ENCODE data around the gene ABCB6.
"Not testable (repeated sequence)": the region's sequence is repeated elsewhere in the genome, so short reads cannot be mapped to it uniquely, and the experiment has no call there.

The ABCB6 gene

DNA sequence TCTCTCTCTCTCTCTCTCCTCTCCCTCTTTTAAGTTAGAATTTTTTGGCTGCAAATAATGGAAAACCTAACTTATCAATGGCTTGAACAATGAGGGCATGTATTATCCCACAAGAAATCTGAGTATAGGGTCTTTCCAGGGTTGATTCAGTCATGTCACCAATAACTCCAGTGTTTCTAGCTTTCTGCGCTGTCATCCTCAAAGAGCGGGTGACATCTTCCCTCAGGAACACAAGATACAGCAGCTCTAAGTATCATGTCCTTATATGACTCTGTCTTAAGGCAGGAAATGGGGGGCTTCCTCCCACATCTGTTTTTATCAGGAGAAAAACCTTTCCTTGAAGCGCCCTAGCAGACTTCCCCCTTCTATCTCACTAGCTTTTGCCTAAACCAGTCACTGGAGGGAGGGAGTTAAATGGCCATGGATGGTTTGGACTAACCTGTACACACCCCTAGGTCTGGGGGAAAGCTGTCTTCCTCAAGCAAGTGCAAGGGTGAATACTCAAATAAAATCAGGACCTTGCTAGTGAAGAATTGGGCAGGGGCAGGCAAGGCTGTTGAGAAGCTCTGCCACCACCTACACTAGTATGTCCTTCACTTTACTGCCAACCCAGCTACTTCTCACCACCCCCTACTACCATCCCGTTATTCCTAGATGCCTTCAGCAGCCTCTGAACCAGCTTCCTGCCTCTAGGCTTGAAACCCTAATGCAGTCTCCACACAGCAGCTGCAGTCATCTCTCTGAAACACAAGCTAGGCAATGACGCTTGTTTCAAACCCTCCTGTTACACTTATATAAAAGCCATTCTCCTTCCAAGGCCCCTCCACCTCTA, 42.5 kb upstream of the ABCB6 start (continued):
- TF ChIP-seq ISL1 (CRISPR knock-in tag; IDR thresholded peaks at IDR 0.05) (no peak), PPARA (CRISPR knock-in tag; IDR thresholded peaks at IDR 0.05; ENCODE audit: borderline replicate concordance) (no peak), TCF4 (CRISPR knock-in tag; IDR thresholded peaks at IDR 0.05; ENCODE audit: borderline replicate concordance) (no peak), ZNF8 (CRISPR knock-in tag; IDR thresholded peaks at IDR 0.05) (no peak)
- TF ChIP-seq, protein P1, sequence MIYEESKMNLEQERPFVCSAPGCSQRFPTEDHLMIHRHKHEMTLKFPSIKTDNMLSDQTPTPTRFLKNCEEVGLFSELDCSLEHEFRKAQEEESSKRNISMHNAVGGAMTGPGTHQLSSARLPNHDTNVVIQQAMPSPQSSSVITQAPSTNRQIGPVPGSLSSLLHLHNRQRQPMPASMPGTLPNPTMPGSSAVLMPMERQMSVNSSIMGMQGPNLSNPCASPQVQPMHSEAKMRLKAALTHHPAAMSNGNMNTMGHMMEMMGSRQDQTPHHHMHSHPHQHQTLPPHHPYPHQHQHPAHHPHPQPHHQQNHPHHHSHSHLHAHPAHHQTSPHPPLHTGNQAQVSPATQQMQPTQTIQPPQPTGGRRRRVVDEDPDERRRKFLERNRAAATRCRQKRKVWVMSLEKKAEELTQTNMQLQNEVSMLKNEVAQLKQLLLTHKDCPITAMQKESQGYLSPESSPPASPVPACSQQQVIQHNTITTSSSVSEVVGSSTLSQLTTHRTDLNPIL (CRISPR knock-in tag; IDR thresholded peaks at IDR 0.05; ENCODE audit: low read depth) = no peak

DNA sequence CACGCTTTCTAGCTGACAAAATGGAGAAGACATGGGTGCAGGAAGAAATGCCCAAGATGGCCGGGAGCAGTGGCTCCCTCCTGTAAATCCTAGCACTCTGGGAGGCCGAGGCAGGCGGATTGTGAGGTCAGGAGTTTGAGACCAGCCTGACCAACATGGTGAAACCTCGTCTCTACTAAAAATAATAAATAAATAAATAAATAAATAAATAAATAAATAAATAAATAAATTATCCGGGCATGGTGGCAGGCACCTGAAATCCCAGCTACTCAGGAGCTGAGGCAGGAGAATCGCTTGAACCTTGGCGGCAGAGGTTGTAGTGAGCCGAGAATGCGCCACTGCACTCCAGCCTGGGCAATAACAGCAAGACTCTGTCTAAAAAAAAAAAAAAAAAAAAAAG, 40.2 kb upstream of the ABCB6 start:
- not testable (repeated sequence) for ATAC-seq

DNA sequence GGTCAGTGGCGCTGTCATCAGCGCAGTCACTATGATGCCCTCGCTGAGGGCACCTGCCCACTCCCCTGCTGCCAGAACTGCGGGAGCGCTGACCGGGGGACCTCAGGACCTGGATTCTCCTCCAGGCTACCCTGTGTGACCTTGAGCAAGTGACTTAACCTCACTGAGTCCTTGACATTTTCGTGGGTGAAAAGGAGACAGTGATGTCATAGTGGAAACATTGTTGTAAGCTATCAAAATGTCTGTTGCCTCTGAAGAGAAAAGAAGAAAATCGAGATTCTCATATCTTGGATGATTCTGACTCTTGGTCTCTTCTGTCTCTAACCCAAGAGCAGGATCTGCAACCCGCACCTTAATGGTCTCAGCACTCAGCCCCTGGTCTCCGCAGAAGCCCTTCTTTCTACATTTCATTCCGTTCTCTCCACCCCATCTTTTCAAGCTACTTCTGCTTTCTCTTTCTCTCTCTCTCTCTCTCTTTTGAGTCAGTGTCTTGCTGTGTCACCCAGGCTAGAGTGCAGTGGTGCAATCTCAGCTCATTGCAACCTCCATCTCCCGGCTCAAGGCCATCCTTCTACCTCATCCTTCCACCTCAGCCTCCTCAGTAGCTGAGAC, 35.9 kb upstream of the ABCB6 start:
- TF ChIP-seq, protein P1 (CRISPR knock-in tag; IDR thresholded peaks at IDR 0.05; ENCODE audit: low read depth) = no peak
- TF ChIP-seq ZC3H10 (CRISPR knock-in tag; IDR thresholded peaks at IDR 0.05) (no peak), ZNF8 (CRISPR knock-in tag; IDR thresholded peaks at IDR 0.05) (no peak), TCF4 (CRISPR knock-in tag; IDR thresholded peaks at IDR 0.05; ENCODE audit: borderline replicate concordance) (no peak), ZFP30 (CRISPR knock-in tag; IDR thresholded peaks at IDR 0.05) (no peak), ARNTL (CRISPR knock-in tag; IDR thresholded peaks at IDR 0.05; ENCODE audit: borderline replicate concordance, low read depth) (no peak), OSR1 (CRISPR knock-in tag; IDR thresholded peaks at IDR 0.05) (no peak), ZNF565 (CRISPR knock-in tag; conservative IDR thresholded peaks at IDR 0.05; ENCODE audit: low read depth) (no peak)
- TF ChIP-seq, protein P2, sequence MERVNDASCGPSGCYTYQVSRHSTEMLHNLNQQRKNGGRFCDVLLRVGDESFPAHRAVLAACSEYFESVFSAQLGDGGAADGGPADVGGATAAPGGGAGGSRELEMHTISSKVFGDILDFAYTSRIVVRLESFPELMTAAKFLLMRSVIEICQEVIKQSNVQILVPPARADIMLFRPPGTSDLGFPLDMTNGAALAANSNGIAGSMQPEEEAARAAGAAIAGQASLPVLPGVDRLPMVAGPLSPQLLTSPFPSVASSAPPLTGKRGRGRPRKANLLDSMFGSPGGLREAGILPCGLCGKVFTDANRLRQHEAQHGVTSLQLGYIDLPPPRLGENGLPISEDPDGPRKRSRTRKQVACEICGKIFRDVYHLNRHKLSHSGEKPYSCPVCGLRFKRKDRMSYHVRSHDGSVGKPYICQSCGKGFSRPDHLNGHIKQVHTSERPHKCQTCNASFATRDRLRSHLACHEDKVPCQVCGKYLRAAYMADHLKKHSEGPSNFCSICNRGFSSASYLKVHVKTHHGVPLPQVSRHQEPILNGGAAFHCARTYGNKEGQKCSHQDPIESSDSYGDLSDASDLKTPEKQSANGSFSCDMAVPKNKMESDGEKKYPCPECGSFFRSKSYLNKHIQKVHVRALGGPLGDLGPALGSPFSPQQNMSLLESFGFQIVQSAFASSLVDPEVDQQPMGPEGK (CRISPR knock-in tag; IDR thresholded peaks at IDR 0.05; ENCODE audit: borderline replicate concordance) = no peak
- TF ChIP-seq, protein P3, sequence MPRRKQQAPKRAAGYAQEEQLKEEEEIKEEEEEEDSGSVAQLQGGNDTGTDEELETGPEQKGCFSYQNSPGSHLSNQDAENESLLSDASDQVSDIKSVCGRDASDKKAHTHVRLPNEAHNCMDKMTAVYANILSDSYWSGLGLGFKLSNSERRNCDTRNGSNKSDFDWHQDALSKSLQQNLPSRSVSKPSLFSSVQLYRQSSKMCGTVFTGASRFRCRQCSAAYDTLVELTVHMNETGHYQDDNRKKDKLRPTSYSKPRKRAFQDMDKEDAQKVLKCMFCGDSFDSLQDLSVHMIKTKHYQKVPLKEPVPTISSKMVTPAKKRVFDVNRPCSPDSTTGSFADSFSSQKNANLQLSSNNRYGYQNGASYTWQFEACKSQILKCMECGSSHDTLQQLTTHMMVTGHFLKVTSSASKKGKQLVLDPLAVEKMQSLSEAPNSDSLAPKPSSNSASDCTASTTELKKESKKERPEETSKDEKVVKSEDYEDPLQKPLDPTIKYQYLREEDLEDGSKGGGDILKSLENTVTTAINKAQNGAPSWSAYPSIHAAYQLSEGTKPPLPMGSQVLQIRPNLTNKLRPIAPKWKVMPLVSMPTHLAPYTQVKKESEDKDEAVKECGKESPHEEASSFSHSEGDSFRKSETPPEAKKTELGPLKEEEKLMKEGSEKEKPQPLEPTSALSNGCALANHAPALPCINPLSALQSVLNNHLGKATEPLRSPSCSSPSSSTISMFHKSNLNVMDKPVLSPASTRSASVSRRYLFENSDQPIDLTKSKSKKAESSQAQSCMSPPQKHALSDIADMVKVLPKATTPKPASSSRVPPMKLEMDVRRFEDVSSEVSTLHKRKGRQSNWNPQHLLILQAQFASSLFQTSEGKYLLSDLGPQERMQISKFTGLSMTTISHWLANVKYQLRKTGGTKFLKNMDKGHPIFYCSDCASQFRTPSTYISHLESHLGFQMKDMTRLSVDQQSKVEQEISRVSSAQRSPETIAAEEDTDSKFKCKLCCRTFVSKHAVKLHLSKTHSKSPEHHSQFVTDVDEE (CRISPR knock-in tag; IDR thresholded peaks at IDR 0.05) = no peak
- ATAC-seq = no peak

DNA sequence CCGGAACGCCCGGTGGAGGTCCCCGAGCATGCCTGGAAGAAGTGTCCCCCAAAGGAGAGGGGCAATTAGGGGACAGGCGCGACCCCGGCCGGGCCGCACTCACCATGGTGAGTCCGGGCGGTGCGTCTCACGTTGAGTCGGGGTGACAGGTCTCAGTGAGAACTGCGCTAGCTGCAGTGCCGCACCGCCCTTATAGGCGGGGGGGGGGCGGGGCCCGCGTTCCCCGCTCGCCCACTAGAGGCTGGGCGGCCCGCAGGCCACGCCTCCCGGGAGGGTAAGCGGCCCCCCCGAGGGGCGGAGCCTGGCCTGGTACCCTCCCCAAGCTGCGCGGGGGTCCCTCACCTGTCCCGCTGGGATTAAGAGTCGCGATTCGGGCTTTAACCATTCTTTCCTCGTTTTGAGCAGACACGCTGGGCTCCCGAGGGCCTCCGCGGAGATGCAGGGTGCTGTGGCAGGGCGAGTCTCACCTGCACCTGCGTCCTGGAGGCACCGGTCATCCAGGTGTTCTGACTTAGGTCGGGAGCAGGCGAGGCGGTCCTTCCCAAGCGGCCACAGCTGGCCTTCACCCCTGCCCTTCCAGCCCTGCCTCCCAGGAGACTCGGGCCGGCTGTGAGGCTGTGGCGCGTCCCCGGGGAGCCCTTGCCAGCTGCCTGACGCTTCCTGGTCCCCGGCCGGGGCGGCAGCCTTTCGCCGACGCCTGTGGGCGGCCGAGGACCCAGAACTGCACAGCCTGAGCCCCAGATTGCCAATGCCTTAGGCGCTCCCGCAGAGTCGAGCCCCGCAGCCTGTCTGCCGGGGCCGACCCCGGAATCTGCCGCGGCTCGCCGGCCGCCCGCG, 35.2 kb upstream of the ABCB6 start, which contains the start of gene TUBA4A:
Gene TUBA4A, minus strand, starts transcription at position 166 of the 837 bp plus-strand sequence. Its CDS starts 60 bp downstream, at position 106.
- peak; percentile 73 for ATAC-seq
- TF ChIP-seq PPARA (CRISPR knock-in tag; IDR thresholded peaks at IDR 0.05; ENCODE audit: borderline replicate concordance) (no peak), OSR1 (CRISPR knock-in tag; IDR thresholded peaks at IDR 0.05) (no peak), TCF4 (CRISPR knock-in tag; IDR thresholded peaks at IDR 0.05; ENCODE audit: borderline replicate concordance) (no peak), ZFP30 (CRISPR knock-in tag; IDR thresholded peaks at IDR 0.05) (no peak), ZNF565 (CRISPR knock-in tag; conservative IDR thresholded peaks at IDR 0.05; ENCODE audit: low read depth) (no peak), ARNTL (CRISPR knock-in tag; IDR thresholded peaks at IDR 0.05; ENCODE audit: borderline replicate concordance, low read depth) (no peak), ZFP3 (CRISPR knock-in tag; IDR thresholded peaks at IDR 0.05) (no peak), SNAI2 (CRISPR knock-in tag; IDR thresholded peaks at IDR 0.05) (no peak), ZC3H10 (CRISPR knock-in tag; IDR thresholded peaks at IDR 0.05) (no peak), TOX (CRISPR knock-in tag; IDR thresholded peaks at IDR 0.05; ENCODE audit: borderline replicate concordance) (no peak), ZNF70 (CRISPR knock-in tag; IDR thresholded peaks at IDR 0.05) (no peak), ZNF8 (CRISPR knock-in tag; IDR thresholded peaks at IDR 0.05) (no peak), RARB (CRISPR knock-in tag; IDR thresholded peaks at IDR 0.05) (no peak)
- TF ChIP-seq, protein P4, sequence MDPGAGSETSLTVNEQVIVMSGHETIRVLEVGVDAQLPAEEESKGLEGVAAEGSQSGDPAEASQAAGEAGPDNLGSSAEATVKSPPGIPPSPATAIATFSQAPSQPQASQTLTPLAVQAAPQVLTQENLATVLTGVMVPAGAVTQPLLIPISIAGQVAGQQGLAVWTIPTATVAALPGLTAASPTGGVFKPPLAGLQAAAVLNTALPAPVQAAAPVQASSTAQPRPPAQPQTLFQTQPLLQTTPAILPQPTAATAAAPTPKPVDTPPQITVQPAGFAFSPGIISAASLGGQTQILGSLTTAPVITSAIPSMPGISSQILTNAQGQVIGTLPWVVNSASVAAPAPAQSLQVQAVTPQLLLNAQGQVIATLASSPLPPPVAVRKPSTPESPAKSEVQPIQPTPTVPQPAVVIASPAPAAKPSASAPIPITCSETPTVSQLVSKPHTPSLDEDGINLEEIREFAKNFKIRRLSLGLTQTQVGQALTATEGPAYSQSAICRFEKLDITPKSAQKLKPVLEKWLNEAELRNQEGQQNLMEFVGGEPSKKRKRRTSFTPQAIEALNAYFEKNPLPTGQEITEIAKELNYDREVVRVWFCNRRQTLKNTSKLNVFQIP (CRISPR knock-in tag; IDR thresholded peaks at IDR 0.05; ENCODE audit: borderline replicate concordance, low read depth) = no peak
- TF ChIP-seq, protein P2 (CRISPR knock-in tag; IDR thresholded peaks at IDR 0.05; ENCODE audit: borderline replicate concordance) = no peak
- TF ChIP-seq, protein P5, sequence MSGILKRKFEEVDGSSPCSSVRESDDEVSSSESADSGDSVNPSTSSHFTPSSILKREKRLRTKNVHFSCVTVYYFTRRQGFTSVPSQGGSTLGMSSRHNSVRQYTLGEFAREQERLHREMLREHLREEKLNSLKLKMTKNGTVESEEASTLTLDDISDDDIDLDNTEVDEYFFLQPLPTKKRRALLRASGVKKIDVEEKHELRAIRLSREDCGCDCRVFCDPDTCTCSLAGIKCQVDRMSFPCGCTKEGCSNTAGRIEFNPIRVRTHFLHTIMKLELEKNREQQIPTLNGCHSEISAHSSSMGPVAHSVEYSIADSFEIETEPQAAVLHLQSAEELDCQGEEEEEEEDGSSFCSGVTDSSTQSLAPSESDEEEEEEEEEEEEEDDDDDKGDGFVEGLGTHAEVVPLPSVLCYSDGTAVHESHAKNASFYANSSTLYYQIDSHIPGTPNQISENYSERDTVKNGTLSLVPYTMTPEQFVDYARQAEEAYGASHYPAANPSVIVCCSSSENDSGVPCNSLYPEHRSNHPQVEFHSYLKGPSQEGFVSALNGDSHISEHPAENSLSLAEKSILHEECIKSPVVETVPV (CRISPR knock-in tag; IDR thresholded peaks at IDR 0.05) = no peak

Data from SK-N-SH treated with all-trans-retinoic acid at 6 μM for 48 hours (cell line).